PC-3 (cell line): ENCODE data around the gene CFAP97D2. TPM values are rescaled to one million over a fixed set of nuclear protein-coding genes. Genes with fewer than 3 reads are reported as not detected.

Source experiments
- ATAC-seq: fragments of 200-7000 bp; cut with Tn5 transposase; 2 replicates; pipeline ENCODE4 v1.9.1; 2020; ENCODE audit warnings: mild to moderate bottlenecking, moderate library complexity
- BruUV-seq: library from RNA; stranded (reverse); fragments of 400-500 nt; replicated peaks from 2 replicates; lab custom pipeline; 2021; lab: Mats Ljungman, UMichigan
- CTCF ChIA-PET: fragments of 300-600 bp; sonication (Branson Sonifier 250); formaldehyde crosslinking; loops from one replicate; lab custom pipeline; 2022; ENCODE audit warnings: antibody characterized with exemption; lab: Charles Lee
- POLR2A ChIA-PET: fragments of 300-600 bp; sonication (Branson Sonifier 250); formaldehyde crosslinking; loops from one replicate; lab custom pipeline; 2022; ENCODE audit warnings: antibody characterized with exemption; ENCODE audit not compliant: unreplicated experiment; lab: Charles Lee
- DNase-seq: peaks from one replicate; pipeline ENCODE4 v3.0.0-alpha.2; 2015
- H2AFZ ChIP-seq: fragments of 300-600 bp; sonication (generic); 2 replicates; pipeline ENCODE4 v1.6.0; 2016; ENCODE audit warnings: antibody characterized with exemption, low read length
- H3F3A ChIP-seq: fragments of 300-600 bp; sonication (generic); one replicate; pipeline ENCODE4 v1.6.0; 2017; ENCODE audit warnings: antibody characterized with exemption, low read length, control low read depth, mild to moderate bottlenecking; ENCODE audit not compliant: unreplicated experiment
- H3K27ac ChIP-seq: fragments of 300-600 bp; sonication (generic); 2 replicates; pipeline ENCODE4 v1.5.1; 2016; ENCODE audit warnings: mild to moderate bottlenecking, low read length
- H3K27me3 ChIP-seq: fragments of 300-600 bp; sonication (generic); 2 replicates; pipeline ENCODE4 v1.6.1; 2016; ENCODE audit warnings: low read length, mixed read lengths
- H3K36me3 ChIP-seq: fragments of 300-600 bp; sonication (generic); 2 replicates; pipeline ENCODE4 v1.6.1; 2016; ENCODE audit warnings: low read depth, mixed run types, low read length, mixed read lengths
- H3K4me1 ChIP-seq: fragments of 300-600 bp; sonication (generic); 2 replicates; pipeline ENCODE4 v1.5.1; 2016; ENCODE audit warnings: low read length; ENCODE audit not compliant: insufficient read depth
- H3K4me2 ChIP-seq: fragments of 300-600 bp; sonication (generic); 2 replicates; pipeline ENCODE4 v1.6.0; 2016; ENCODE audit warnings: low read length
- H3K4me3 ChIP-seq: fragments of 300-600 bp; sonication (generic); 2 replicates; pipeline ENCODE4 v1.5.1; 2016; ENCODE audit warnings: mild to moderate bottlenecking, low read length, mixed read lengths
- H3K79me2 ChIP-seq: fragments of 300-600 bp; sonication (generic); 2 replicates; pipeline ENCODE4 v1.6.1; 2017; ENCODE audit warnings: low read length, mixed read lengths
- H3K9ac ChIP-seq: fragments of 300-600 bp; sonication (generic); 2 replicates; pipeline ENCODE4 v1.6.0; 2016; ENCODE audit warnings: mild to moderate bottlenecking, low read length
- H3K9me2 ChIP-seq: fragments of 300-600 bp; sonication (generic); replicated peaks from 2 replicates; pipeline ENCODE4 v1.6.1; 2016; ENCODE audit warnings: mixed run types, low read length, mixed read lengths
- H3K9me3 ChIP-seq: fragments of 300-600 bp; sonication (generic); 2 replicates; pipeline ENCODE4 v1.6.1; 2016; ENCODE audit warnings: low read length, mixed read lengths
- H4K20me1 ChIP-seq: fragments of 300-600 bp; sonication (generic); 2 replicates; pipeline ENCODE4 v1.6.1; 2016; ENCODE audit warnings: low read length, mixed read lengths
- EZH2 ChIP-seq: fragments of 300-600 bp; sonication (generic); IDR thresholded peaks from one replicate; pipeline ENCODE4 v1.6.1; 2017; ENCODE audit warnings: antibody characterized with exemption, mild to moderate bottlenecking, low read length; ENCODE audit not compliant: unreplicated experiment
- EZH2phosphoT487 ChIP-seq: fragments of 300-600 bp; sonication (generic); IDR thresholded peaks from 2 replicates; pipeline ENCODE4 v1.6.1; 2018; ENCODE audit warnings: mild to moderate bottlenecking, antibody characterized with exemption, low read length, borderline replicate concordance
- intact Hi-C: fragments of 100-400 bp; cut with micrococcal nuclease; formaldehyde crosslinking; loops from 2 replicates; pipeline ENCODE4 v1.9.0; 2023
- total RNA-seq: library from RNA; depleted of rRNA; stranded (reverse); fragments of >200 nt; gene quantifications from 2 replicates; pipeline ENCODE4 v1.2.3, GENCODE V29; 2014
- TF ChIP-seq, protein P1 (sequence below): fragments of 300-600 bp; sonication (generic); conservative IDR thresholded peaks from 2 replicates; pipeline ENCODE4 v1.5.1; 2017; ENCODE audit warnings: antibody characterized with exemption, low read depth, mild to moderate bottlenecking, low read length

The CFAP97D2 gene
- total RNA-seq, 1 experiment from 2014 or later = not detected

DNA sequence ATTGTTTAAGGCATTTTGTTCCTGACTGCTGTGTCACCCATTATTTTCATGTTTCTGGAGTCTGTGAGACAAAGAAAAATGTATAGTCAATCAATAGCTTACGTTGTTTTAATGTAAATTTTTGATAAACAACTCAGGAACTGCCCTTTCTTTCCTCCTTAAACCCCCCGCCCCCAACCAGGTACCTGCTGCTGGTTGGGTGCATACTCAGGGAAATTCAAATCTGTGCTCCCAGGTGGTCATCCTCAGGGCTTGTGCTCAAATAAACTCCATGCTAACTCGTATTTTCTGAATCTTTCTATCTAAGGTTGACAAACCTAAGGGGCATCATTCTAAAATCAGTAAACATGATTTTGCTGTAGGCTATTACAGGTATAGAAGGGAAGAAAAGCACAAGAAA is 51.5 kb downstream of the CFAP97D2 start:
- Histone ChIP-seq H2AFZ (no peak overlapping the region), H3K9me2 (no peaks in the 10 kb centered on the region), H3F3A (no peaks in the 10 kb centered on the region), H3K27me3 (no peaks in the 10 kb centered on the region), H3K27ac (no peak overlapping the region), H3K9me3 (no peaks in the 10 kb centered on the region), H3K4me3 (no peak overlapping the region), H3K36me3 (no peaks in the 10 kb centered on the region; the same call in 1 of the 2 replicates), H3K9ac (no peak overlapping the region), H4K20me1 (no peaks in the 10 kb centered on the region), H3K4me1 (no peaks in the 10 kb centered on the region), H3K79me2 (peaks cover 8% of the 10 kb centered on the region), H3K4me2 (no peak overlapping the region)
- BruUV-seq = no TSS peak
- POLR2A ChIA-PET = no interaction called here
- no peak for DNase-seq
- CTCF ChIA-PET = no interaction called here
- ATAC-seq = no peak
- intact Hi-C loops = no loop called here
- TF ChIP-seq, protein P1, sequence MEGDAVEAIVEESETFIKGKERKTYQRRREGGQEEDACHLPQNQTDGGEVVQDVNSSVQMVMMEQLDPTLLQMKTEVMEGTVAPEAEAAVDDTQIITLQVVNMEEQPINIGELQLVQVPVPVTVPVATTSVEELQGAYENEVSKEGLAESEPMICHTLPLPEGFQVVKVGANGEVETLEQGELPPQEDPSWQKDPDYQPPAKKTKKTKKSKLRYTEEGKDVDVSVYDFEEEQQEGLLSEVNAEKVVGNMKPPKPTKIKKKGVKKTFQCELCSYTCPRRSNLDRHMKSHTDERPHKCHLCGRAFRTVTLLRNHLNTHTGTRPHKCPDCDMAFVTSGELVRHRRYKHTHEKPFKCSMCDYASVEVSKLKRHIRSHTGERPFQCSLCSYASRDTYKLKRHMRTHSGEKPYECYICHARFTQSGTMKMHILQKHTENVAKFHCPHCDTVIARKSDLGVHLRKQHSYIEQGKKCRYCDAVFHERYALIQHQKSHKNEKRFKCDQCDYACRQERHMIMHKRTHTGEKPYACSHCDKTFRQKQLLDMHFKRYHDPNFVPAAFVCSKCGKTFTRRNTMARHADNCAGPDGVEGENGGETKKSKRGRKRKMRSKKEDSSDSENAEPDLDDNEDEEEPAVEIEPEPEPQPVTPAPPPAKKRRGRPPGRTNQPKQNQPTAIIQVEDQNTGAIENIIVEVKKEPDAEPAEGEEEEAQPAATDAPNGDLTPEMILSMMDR = no peak
- TF ChIP-seq EZH2phosphoT487 (no peak), EZH2 (no peak)

DNA sequence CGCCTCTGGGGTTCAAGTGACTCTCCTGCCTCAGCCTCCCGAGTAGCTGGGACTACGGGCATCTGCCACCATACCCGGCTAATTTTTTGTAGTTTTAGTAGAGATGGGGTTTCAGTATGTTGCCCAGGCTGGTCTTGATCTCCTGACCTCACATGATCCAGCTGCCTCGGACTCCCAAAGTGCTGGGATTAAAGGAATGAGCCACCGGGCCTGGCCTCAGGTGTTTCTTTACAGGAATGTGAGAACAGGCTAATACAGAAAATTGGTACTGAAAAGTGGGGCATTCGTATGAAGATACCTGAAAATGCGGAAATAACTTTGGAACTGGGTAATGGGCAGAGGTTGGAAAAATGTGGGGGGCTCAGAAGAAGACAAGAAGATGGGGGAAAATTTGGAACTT is 52.8 kb downstream of the CFAP97D2 start:
- H3K36me3 ChIP-seq = no peaks in the 10 kb centered on the region
- TF ChIP-seq EZH2 (no peak), EZH2phosphoT487 (no peak)
- TF ChIP-seq, protein P1 = no peak
- no peak overlapping the region for H3K27ac ChIP-seq
- ATAC-seq = no peak
- no peaks in the 10 kb centered on the region for H3K9me2 ChIP-seq
- H2AFZ ChIP-seq = no peak overlapping the region
- no peak for DNase-seq
- H4K20me1 ChIP-seq = peaks cover 5% of the 10 kb centered on the region; the same call in 1 of the 2 replicates
- peaks cover 3% of the 10 kb centered on the region; the same call in 1 of the 2 replicates for H3K4me1 ChIP-seq
- no peaks in the 10 kb centered on the region for H3F3A ChIP-seq
- no peaks in the 10 kb centered on the region for H3K9me3 ChIP-seq
- CTCF ChIA-PET = no interaction called here
- no peak overlapping the region for H3K9ac ChIP-seq
- no peak overlapping the region for H3K4me3 ChIP-seq
- H3K27me3 ChIP-seq = no peaks in the 10 kb centered on the region
- POLR2A ChIA-PET = no interaction called here
- intact Hi-C loops = no loop called here
- peaks cover 21% of the 10 kb centered on the region for H3K79me2 ChIP-seq
- no peak overlapping the region for H3K4me2 ChIP-seq
- BruUV-seq = no TSS peak

DNA sequence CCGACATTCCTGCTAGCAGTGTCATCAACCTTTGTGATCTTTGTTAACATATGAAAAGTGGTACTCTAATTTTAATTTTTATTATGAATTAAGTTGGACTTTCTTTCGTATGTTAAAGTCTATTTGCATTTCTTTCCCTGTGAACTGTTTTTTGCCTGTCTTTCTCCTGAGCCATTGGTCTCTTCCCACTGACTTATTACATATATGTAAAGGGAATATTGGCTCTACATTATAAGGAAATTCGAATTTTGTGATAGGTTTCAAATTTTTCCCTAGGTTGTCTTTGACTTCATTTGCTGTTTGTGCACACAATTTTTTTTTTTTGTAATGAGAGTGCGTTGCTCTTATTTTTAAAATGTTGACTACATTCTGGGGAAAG is 55.2 kb downstream of the CFAP97D2 start:
- Histone ChIP-seq H3K27ac (no peak overlapping the region), H3K4me2 (peak overlapping the region; percentile 87), H3K9me2 (no peaks in the 10 kb centered on the region), H3K79me2 (peaks cover 30% of the 10 kb centered on the region), H3K9ac (peak overlapping the region; percentile 97; the same call in 1 of the 2 replicates), H4K20me1 (peaks cover 5% of the 10 kb centered on the region; the same call in 1 of the 2 replicates), H3F3A (no peaks in the 10 kb centered on the region), H3K4me1 (peaks cover 3% of the 10 kb centered on the region; the same call in 1 of the 2 replicates), H3K27me3 (no peaks in the 10 kb centered on the region), H3K4me3 (peak overlapping the region; percentile 92; the same call in 1 of the 2 replicates), H3K36me3 (peaks cover 16% of the 10 kb centered on the region; the same call in 1 of the 2 replicates), H3K9me3 (no peaks in the 10 kb centered on the region), H2AFZ (peak overlapping the region; percentile 91)
- DNase-seq (no peak), ATAC-seq (no peak)
- intact Hi-C loops = no loop called here
- ChIA-PET CTCF (no interaction called here), POLR2A (no interaction called here)
- BruUV-seq = no TSS peak
- TF ChIP-seq EZH2phosphoT487 (no peak), EZH2 (no peak)
- TF ChIP-seq, protein P1 = no peak
